ENCODE results near the gene PPARG. TPM values are rescaled to one million over a fixed set of nuclear protein-coding genes. Genes with fewer than 3 reads are reported as not detected.

The PPARG gene
- total and polyA plus RNA-seq, 2 of the 13 experiments (the other 11 are each of a cell fraction or from before 2014, with no cell fraction given): 13.9 to 58.3 TPM

DNA sequence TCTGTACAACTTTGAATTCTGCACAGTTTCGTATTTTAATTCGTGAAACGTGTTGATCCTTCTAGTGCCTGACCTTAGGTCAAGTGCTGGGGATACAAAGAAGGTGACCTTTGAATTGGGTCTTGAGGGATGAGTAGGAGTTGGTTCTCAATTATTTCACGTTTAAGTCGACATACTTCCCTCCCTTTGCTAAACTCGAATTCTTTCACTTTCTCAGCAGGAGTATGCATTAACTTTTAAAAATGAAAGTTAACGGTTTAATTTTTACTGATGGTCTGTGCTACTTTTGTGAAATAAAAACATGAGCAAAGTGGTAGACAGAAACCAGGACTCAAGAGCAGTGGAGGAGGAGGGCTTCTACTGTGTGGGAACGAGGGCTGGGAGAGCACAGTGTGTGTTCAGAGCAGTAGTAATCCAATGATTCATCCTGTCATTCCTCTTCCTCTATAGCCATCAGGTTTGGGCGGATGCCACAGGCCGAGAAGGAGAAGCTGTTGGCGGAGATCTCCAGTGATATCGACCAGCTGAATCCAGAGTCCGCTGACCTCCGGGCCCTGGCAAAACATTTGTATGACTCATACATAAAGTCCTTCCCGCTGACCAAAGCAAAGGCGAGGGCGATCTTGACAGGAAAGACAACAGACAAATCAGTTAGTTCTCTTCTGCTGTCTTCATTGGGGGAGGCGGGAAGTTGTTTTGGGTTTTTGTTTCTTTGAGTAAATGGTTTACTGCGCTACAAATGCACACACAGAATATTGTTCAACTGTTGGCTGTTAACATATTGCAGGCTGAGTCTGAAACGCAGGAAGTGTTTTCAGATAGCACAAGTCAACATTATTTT lies 116.8 kb downstream of the PPARG start (continued):
- TF ChIP-seq, protein P1, sequence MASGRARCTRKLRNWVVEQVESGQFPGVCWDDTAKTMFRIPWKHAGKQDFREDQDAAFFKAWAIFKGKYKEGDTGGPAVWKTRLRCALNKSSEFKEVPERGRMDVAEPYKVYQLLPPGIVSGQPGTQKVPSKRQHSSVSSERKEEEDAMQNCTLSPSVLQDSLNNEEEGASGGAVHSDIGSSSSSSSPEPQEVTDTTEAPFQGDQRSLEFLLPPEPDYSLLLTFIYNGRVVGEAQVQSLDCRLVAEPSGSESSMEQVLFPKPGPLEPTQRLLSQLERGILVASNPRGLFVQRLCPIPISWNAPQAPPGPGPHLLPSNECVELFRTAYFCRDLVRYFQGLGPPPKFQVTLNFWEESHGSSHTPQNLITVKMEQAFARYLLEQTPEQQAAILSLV (CRISPR knock-in tag; IDR thresholded peaks at IDR 0.05; ENCODE audit: borderline replicate concordance): peak; percentile 70
- TF ChIP-seq POLR2G (IDR thresholded peaks at IDR 0.05; ENCODE audit: low read depth, low read length): peak; percentile 79
- TF ChIP-seq NFIC (IDR thresholded peaks at IDR 0.05; ENCODE audit: low read length): peak; percentile 94
- TF ChIP-seq HOXA9 (CRISPR knock-in tag; IDR thresholded peaks at IDR 0.05; ENCODE audit: borderline replicate concordance): no peak; the same call in 1 of the 2 replicates
- no peak for TF ChIP-seq ZFP36L2 (CRISPR knock-in tag; IDR thresholded peaks at IDR 0.05)
- TF ChIP-seq GABPB1 (CRISPR knock-in tag; IDR thresholded peaks at IDR 0.05): peak; percentile 48; the same call in 1 of the 2 replicates
- TF ChIP-seq ZNF331 (CRISPR knock-in tag; IDR thresholded peaks at IDR 0.05): peak; percentile 66; the same call in 1 of the 2 replicates
- TF ChIP-seq, protein P2, sequence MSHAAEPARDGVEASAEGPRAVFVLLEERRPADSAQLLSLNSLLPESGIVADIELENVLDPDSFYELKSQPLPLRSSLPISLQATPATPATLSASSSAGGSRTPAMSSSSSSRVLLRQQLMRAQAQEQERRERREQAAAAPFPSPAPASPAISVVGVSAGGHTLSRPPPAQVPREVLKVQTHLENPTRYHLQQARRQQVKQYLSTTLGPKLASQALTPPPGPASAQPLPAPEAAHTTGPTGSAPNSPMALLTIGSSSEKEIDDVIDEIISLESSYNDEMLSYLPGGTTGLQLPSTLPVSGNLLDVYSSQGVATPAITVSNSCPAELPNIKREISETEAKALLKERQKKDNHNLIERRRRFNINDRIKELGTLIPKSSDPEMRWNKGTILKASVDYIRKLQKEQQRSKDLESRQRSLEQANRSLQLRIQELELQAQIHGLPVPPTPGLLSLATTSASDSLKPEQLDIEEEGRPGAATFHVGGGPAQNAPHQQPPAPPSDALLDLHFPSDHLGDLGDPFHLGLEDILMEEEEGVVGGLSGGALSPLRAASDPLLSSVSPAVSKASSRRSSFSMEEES (CRISPR knock-in tag; IDR thresholded peaks at IDR 0.05): peak; percentile 89
- TF ChIP-seq HMG20A (CRISPR knock-in tag; IDR thresholded peaks at IDR 0.05; ENCODE audit: borderline replicate concordance): peak; percentile 91; the same call in 1 of the 2 replicates
- TF ChIP-seq ERF (CRISPR knock-in tag; IDR thresholded peaks at IDR 0.05): peak; percentile 82
- peak; percentile 85 for TF ChIP-seq POGZ (CRISPR knock-in tag; IDR thresholded peaks at IDR 0.05)
- TF ChIP-seq SIX4 (CRISPR knock-in tag; IDR thresholded peaks at IDR 0.05): peak; percentile 24; the same call in 1 of the 2 replicates
- peak; percentile 89 for TF ChIP-seq HOXD1 (CRISPR knock-in tag; IDR thresholded peaks at IDR 0.05)
- peak; percentile 35; the same call in 1 of the 2 replicates for TF ChIP-seq YEATS4 (CRISPR knock-in tag; IDR thresholded peaks at IDR 0.05; ENCODE audit: borderline replicate concordance)
- TF ChIP-seq, protein P3, sequence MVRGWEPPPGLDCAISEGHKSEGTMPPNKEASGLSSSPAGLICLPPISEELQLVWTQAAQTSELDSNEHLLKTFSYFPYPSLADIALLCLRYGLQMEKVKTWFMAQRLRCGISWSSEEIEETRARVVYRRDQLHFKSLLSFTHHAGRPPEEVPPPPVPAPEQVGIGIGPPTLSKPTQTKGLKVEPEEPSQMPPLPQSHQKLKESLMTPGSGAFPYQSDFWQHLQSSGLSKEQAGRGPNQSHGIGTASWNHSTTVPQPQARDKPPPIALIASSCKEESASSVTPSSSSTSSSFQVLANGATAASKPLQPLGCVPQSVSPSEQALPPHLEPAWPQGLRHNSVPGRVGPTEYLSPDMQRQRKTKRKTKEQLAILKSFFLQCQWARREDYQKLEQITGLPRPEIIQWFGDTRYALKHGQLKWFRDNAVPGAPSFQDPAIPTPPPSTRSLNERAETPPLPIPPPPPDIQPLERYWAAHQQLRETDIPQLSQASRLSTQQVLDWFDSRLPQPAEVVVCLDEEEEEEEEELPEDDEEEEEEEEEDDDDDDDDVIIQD (CRISPR knock-in tag; IDR thresholded peaks at IDR 0.05; ENCODE audit: low read depth): peak; percentile 89
- TF ChIP-seq HMG20B (CRISPR knock-in tag; conservative IDR thresholded peaks at IDR 0.05): peak; percentile 51; the same call in 1 of the 2 replicates
- TF ChIP-seq, protein P4, sequence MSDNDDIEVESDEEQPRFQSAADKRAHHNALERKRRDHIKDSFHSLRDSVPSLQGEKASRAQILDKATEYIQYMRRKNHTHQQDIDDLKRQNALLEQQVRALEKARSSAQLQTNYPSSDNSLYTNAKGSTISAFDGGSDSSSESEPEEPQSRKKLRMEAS (IDR thresholded peaks at IDR 0.05): peak; percentile 64; the same call in 1 of the 2 replicates
- TF ChIP-seq ZFP41 (CRISPR knock-in tag; IDR thresholded peaks at IDR 0.05; ENCODE audit: borderline replicate concordance): no peak
- peak; percentile 83; the same call in 1 of the 2 replicates for TF ChIP-seq ZNF816 (CRISPR knock-in tag; IDR thresholded peaks at IDR 0.05; ENCODE audit: borderline replicate concordance)
- peak; percentile 38 for TF ChIP-seq NFYB (CRISPR knock-in tag; IDR thresholded peaks at IDR 0.05)
- TF ChIP-seq REL (CRISPR knock-in tag; conservative IDR thresholded peaks at IDR 0.05): peak; percentile 48; the same call in 1 of the 2 replicates
- TF ChIP-seq ZMYM4 (CRISPR knock-in tag; IDR thresholded peaks at IDR 0.05): peak; percentile 90
- TF ChIP-seq, protein P5, sequence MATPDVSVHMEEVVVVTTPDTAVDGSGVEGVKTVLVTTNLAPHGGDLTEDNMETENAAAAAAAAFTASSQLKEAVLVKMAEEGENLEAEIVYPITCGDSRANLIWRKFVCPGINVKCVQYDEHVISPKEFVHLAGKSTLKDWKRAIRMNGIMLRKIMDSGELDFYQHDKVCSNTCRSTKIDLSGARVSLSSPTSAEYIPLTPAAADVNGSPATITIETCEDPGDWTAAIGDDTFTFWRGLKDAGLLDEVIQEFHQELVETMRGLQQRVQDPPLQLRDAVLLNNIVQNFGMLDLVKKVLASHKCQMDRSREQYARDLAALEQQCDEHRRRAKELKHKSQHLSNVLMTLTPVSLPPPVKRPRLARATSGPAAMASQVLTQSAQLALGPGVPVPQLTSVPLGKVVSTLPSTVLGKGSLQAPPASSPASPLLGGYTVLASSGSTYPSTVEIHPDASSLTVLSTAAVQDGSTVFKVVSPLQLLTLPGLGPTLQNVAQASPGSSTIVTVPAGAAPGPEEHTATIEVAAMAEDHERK (CRISPR knock-in tag; IDR thresholded peaks at IDR 0.05; ENCODE audit: low read depth): no peak
- peak; percentile 47; the same call in 1 of the 2 replicates for TF ChIP-seq PHF8 (CRISPR knock-in tag; IDR thresholded peaks at IDR 0.05)

Data from HepG2 (cell line).